HG03039 (cell line): ENCODE measurements around the gene CALHM2.

Source experiments
- ATAC-seq: cut with Tn5 transposase; IDR thresholded peaks from one replicate; pipeline ENCODE4 v1.9.1; 2021; ENCODE audit warnings: mild to moderate bottlenecking, moderate library complexity; ENCODE audit not compliant: unreplicated experiment

Gene CALHM2

DNA sequence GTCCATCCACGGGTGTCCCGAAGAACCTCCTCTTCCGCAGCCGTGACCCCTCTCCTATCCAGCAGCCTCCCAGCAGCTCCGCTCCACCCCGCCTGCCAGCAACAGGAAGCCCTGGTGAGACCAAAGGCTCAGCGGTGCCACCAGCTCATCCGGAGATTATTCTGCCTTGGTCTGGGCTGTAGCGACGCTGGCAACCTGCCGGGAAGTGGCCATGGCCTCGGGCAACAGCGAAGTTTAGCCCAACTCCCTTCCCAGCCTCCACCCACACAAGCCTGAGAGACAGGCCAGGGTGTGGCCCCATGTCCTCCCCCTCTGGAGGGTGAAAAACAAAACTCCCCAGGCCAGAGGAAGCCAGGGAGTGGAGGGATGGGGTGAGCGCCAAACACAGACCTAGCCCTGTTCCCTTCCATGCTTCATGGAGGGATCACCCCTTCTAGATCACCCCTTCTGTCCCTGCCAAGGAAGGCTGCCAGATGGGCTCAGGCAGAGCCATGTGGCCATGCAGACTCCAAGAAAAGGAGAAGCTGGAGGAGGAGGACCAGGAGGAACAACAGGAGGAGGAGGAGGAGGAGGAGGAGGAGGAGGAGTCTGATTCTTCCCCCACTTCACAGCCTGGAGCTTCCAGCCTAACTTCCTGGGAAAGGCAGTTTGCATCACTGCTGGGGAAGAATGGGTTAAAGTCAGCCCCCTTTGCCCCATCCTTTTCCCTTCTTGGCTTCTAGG, 918 bp downstream of the CALHM2 start:
- no peak for ATAC-seq

DNA sequence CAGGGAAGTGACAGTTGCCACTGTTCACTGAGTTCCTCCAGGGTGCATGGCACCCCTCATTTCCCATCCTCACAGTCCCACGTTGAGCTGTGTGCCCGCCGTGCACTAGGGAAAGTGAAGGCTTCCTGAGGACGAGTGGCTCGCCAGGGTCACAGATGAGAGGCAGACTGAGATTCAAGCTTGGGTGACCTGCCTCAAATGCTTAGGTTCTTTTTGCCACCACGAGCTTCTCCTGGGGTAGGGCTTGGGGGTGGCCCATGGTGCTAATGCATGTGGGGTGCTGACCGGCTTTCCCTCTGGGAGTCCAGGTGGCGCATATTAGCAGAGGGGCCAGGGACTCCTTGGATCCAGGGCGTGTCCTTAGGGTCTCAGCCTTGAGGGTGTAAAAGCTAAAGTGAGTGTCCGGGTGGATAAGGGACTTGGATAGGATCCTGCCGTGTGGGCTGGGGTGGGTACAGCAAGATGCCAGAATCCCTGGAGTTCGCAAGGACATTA, 1.9 kb downstream of the CALHM2 start:
- ATAC-seq, result no peak

DNA sequence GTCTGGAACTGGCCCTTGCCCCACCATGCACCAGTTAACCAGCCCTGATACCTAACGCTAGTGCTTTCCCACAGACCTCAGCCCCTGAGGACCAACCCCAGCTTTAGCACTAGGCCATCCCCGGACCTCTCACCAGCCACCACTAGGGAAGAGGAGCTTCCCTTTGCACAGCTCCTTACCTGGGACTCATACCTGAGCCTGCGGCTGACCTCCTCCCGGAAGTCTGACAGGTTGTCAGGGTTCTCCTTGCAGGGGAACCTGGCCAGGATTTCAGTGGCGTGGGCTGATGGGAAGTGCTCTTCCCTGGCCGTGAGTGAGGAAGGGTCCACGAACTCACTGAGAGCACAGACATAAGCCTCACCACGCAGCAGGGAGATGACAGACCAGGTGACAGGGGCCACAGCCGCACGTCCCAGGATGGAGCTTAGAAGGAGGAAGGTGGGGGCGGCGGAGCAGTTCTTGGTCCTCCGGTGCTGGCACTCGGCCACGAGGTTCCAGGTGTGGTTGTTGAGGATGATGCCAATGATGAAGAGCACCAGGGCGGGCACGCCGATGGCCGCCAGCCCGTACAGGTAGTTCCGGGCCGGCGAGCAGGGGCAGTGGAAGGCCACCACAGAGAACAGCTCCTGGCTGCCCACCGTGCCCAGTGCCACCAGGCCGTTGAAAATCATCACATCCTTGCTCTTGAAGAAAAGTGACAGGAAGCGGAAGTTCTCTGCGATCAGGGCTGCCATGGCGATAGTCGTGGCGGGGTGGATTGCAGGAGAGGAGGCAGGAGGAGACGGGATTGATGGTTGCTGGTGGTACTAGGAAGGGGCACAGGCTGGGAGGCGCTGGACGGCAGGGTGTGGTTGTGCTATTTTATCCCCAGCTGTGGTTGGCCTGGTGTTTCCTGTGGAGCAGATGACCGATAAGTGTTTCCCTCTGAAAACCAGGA, 2.7 kb downstream of the CALHM2 start:
- ATAC-seq, result no peak

- no peak for ATAC-seq
These were observed 3.4 kb downstream of the CALHM2 start for GRCh38 chr10:103448746-103449145.

- no peak for ATAC-seq
These were observed 5.0 kb downstream of the CALHM2 start for GRCh38 chr10:103447187-103447586.

DNA sequence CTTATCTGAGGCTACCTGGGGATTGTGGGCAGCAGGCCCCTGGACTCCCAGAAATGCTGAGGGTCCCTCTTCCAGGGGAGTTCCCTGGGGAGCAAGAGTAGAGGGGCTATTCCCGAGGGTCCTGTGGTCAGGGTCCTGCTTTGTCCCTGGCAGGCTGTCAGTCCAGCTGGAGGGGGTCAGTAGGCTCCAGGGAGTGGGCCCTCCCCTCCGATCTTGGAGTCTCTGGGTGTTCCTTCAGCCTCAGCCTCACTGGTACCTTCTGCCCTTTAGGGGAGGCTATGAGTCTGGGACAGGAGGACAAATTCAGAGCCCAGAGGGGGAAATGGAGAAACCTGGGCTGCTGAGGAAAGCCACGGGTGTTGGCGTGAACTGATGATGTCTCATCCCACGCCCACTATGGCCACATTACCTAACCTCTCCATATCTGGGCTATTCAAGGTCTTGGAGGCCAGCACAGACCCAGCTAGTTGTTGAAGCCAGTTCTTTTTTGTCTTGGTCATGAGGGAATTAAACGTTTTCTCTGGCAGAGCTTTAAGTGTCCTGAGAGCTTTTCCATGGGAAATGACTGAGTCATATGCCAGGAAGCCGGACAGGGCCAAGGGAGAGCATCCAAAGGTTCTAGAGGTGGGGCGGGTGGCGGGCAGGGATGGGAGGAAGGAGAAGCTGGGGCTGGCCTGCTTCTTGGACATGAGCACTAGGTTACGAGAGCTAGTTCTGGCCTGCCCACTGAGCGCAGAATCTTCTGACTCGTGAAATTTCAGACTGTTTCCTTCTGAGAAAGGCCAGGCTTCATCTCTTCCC, 6.2 kb downstream of the CALHM2 start:
- ATAC-seq, result no peak

- no peak for ATAC-seq
These were observed 6.8 kb downstream of the CALHM2 start for GRCh38 chr10:103445366-103445765.

- no peak for ATAC-seq
These were observed 7.7 kb downstream of the CALHM2 start for GRCh38 chr10:103444478-103444877.

GRCh38 chr10:103443475-103444185, 8.5 kb downstream of the CALHM2 start:
- no peak for ATAC-seq

GRCh38 chr10:103442031-103442461, 10.1 kb downstream of the CALHM2 start:
- ATAC-seq, result no peak

DNA sequence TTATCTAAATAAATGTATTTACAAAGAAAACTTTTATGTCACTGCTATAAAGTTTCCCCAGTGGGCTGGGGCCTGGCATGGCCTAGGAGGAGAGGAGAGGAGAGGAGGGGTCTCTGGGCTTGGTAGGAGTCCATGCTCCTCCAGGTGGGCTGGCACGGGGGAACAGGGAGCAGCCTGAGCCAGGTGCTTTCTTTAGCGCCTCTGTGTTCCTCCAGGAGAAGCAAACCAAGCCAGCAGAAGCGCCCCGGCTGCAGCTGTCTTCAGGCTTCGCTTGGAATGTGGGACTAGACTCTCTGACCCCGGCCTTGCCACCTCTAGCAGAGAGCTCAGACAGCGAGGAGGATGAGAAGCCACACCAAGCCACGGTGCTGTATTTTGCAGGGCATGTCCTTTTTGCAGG, 10.6 kb downstream of the CALHM2 start:
- no peak for ATAC-seq

GRCh38 chr10:103441206-103441605, 11.0 kb downstream of the CALHM2 start:
- ATAC-seq, result no peak

- ATAC-seq, result no peak
These were observed 11.8 kb downstream of the CALHM2 start for GRCh38 chr10:103440416-103440815.

DNA sequence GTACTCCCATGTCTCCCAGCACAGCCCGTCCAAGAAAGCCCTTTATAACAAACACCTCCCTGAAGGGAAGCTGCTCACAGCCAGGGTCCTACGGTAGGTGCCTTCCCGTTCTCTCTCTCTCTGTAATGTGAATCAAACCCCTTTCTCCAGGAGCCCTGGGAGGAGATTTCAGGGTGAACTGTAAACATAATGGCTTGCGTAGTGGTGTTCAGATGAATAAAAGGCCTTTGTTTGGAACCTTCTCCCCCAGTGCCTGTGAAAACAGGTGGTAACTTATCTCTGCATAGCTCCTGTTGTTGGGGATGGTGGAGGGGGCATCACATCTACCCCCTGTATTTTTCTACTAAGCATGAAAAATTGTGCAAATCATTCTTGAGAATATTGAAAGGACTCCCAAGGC, 12.4 kb downstream of the CALHM2 start:
- ATAC-seq, result no peak

DNA sequence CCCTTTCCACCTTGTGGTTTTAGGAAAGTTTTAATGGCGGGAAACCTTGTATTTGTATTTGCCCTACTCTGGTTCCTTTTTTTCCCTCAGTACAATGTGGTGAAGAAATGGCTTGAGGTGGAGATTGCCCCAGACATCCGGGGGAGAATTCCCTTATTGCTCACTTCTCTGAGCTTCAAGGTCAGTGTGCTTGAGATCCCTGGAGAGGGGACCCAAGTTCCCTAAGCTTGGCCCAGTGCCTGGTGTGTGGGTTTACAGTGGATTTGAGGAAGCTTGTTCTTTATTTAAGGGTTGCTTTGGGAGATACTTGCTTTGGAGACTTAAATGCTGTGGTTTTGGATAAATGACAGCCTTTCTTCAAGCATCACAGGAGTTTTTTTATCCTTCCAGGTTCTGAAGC, 18.3 kb downstream of the CALHM2 start:
- no peak for ATAC-seq

GRCh38 chr10:103431902-103432301, 20.3 kb downstream of the CALHM2 start:
- no peak for ATAC-seq

- no peak for ATAC-seq
These were observed 22.5 kb downstream of the CALHM2 start for GRCh38 chr10:103429647-103430046.

GRCh38 chr10:103428989-103429643, 23.1 kb downstream of the CALHM2 start:
- no peak for ATAC-seq

DNA sequence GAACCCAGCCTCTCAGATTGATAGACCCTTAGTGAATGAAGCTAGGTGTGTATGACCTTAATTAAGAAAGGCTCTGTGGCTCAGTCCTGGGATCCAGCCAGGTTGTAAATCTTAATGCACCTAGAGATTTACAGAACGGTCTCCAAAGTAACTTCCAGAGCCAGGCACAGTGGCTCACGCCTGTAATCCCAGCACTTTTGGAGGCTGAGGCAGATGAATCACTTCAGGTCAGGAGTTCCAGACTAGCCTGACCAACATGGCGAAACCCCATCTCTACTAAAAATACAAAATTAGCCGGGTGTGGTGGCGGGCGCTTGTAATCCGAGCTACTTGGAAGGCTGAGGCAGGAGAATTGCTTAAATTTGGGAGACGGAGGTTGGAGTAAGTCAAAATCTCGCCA, 24.3 kb downstream of the CALHM2 start:
- ATAC-seq, result no peak

GRCh38 chr10:103423748-103424147, 28.4 kb downstream of the CALHM2 start:
- ATAC-seq, result no peak
